ENCODE measurements around the gene AADAT.
"Not testable (repeated sequence)": the region's sequence is repeated elsewhere in the genome, so short reads cannot be mapped to it uniquely, and the experiment has no call there.

Gene AADAT

DNA sequence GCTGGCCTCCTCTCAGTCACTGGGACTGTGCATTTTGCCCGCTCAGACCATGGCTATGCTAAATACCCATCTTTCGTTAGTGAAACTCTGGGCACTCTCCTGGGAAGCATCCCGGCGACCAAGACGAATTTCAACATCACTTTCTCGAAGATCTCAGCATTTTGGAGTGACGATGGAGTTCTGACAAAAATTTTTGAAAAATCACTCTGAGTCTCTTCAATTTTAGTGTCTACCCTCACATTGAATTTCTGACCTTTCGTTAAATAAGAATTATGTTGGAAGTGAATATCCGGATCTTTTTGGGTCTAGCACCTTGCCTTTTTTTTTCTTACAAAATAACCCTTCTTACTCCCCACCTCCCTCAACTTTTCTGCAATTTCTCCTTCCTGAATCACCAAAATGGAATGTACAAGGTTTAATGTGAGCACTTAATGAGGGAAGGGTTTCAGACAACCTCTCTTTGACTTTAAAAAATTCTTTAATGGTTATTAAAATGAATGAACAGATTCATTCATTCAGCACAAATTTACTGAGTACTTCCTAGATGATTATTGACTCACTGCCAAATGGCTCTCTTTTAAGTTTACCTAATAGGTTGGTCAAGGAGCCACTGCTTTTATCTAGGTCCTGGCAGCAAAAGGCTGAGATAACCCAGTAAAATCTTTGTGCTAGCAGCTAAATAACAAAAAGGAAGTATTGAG, 746 bp upstream of the AADAT start:
- no peak for DNase-seq (ENCODE audit: low spot score)

DNA sequence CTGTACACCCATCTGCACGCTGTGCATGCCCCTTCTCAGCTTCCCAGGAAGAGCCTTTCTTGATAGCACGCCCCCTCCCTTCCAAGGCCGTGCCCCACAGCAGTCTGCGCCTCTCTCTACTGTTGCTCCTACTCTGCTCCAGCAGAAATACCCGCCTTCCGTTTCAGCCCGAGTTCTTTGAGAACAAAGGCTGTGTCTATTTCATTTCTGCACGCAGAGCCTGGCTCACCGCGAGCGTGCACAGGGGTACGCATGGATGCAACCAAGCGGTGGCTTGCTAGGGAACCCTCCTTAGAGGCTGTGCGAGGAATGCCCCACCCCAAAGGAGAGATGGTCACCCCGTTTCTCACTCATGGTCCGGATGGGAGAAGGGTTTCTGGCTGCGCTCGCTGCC, 485 bp downstream of the AADAT start:
- DNase-seq (ENCODE audit: low spot score): no peak

DNA sequence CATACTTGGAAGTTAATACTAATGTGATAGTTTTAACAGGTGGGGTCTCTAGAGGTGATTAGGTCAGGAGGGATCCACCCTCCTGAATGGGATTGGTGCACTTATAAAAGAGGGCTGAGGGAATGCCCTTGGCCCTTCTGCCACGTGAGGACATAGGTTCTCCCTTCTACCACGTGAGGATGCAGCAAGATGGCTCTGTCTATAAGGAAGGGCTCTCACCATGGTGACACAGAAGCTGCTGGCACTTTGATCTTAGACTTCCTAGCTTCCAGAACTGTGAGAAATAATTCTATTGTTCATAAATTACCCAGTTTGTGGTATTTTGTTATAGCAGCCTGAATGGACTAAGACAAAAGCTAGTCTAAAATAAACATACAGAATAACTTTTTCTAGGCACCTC, 1.0 kb downstream of the AADAT start:
- DNase-seq (ENCODE audit: low spot score): no peak

DNA sequence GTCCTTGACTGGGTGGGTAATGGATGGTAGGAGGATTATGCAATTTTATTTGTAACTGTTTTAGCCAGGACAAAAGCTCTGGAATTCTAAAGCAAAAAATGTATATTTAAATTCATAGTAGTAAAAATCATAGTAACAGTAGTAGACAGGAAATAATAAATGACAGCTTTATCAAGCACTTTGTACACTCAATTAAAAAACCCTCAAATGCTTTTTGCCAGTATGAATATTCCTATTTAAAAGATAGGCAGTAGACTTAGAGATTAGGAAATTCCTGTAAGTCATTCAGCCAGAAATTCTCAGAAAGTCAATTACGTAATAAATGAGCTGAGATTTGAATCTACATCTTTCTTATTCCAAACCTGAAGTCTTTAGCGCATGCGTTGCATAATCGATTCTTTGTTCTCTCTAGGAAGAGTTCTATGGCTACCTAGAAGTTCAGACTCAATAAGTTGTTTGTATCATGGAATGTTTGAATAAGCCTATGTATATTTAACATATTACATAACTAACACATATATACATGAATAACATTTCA, 2.5 kb downstream of the AADAT start:
- DNase-seq (ENCODE audit: low spot score): no peak

DNA sequence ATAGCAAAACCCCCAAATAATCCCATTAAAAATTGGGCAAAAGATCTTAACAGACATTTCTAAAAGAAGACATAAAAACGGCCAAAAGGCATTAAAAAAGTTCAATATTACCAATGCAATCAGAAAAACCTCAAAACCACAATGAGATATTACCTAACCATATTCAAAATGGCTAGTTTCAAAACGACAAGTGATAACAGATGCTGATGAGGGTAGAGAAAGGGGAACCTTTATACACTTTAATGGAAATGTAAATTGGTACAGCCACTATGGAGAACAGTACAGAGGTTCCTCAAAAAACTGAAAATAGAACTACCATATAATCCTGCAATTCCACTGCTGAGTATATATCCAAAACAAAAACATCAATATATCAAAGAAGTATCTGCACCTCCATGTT, 6.2 kb downstream of the AADAT start:
- DNase-seq (ENCODE audit: low spot score): no peak

DNA sequence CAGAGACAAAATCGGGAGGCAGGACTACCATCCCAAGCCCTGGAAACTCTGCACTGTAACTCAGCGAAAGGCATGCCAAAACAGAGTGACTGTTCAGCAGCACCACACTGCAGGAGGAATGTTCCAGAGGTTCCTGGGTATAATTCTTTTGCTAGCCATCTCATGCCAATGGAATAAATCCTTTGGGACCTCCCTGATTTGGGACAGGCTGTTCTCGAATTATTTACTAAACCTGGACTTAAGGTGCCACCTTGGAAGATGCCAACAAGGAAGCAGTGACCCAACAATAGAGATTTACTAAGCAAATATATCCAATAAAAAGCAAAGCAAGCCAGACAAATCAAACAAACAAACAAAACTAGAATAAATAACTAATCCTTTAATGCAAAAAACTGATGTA, 9.3 kb downstream of the AADAT start:
- no peak for DNase-seq (ENCODE audit: low spot score)

DNA sequence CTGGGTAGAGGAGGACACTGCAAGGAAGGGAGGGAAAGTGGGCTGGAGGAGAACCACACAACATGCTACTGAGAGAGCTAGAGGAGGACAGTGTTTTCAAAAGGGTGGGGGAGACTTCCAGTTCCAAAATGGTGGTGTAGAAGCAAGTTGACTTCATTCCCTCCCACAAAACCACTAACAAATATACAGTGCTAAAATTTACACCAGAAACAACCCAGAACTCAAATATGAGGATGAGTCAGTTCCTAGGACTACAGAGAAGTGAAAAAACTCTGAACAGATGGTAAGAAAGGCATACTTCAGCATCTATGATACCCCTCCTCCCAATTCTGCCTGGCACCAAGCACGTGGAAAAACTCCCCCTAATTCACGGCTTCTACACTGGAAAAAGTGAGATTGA, 9.8 kb downstream of the AADAT start:
- DNase-seq (ENCODE audit: low spot score): no peak

DNA sequence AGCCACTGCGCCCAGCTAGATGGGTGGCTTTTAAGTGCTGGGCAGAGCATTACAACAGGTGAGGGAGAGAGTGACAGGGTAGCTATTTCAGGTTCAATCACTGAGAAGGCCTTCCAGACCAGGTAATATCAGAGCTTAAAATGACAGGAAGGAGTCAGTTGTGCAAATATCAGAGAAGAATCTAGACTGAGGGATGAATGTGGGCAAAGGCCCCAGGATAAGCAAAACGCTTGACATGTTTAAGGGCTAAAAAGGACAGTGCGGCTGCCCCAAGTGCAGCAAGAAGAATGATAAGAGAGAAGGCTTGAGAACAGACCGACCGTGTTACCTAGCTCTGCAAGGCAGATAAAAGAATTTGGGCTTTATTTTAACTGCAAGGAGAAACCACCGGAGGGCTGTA, 18.6 kb downstream of the AADAT start:
- no peak for DNase-seq (ENCODE audit: low spot score)

DNA sequence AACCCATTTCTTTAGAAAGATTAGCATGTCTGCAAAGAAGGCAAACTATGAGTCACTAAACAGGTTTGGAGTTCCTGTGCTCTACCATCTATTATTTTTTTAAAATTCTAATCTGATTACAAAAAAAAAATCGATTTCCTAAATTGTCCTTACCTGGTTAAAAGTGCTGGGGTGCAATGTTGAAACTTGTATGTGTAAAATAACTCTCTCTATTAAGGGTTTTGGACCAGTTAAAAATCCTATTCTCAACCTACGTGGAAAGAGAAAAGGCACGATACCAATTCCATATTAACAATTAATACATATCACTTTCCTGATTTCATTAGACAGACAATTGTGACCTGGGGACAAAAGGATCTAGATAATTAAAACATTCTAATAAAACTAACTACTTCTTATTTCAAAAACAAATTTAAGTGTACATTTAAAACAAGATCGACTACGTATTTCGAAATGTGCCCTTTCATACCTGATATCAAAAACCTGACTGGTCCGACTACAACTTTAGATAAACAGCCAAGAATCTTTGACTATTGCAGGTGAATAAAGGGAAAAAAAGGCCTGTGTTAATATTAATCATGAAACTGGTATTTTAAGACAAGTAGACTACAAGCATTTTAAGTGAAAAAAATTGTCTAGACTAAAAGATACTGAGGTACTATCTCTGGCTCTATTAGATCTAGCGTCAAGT, 21.2 kb downstream of the AADAT start:
- DNase-seq (ENCODE audit: low spot score): no peak

DNA sequence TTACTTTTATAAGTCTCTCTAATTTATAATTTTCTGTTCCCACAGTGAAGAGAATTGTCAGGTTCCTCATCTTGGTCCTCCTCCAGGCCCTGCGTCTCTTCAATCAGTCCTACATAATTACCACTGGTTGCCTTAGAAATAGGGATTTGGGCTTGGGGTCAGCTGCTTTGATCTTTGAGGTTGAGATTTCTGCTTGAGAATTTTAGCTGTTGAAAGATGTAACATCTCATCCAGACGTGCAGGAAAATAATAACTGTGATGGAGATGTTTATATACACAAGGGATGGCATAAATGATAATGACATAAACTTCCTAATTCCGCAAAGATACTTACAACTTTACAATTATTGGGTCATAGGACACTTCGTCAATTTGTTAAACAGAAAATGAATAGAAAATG, 30.3 kb downstream of the AADAT start:
- no peak for DNase-seq (ENCODE audit: low spot score)

DNA sequence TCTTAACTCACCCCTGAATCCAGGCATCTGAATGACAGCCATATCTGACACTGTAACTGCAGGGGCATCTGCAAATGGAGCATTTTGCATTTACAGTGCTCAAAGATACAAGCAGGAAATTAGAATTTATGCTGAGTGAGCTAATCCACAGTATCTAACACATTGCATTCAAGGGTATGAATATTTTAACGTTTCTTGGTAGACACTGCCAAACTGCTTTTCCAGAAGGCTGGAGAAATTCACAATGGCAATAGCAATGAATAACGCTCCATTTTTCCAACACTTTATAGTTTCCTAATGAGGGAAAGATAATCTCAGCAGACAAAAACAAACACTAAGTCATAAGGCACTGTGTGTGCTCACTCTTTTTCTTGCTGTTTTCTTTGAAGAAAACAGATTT, 30.9 kb downstream of the AADAT start:
- no peak for DNase-seq (ENCODE audit: low spot score)

DNA sequence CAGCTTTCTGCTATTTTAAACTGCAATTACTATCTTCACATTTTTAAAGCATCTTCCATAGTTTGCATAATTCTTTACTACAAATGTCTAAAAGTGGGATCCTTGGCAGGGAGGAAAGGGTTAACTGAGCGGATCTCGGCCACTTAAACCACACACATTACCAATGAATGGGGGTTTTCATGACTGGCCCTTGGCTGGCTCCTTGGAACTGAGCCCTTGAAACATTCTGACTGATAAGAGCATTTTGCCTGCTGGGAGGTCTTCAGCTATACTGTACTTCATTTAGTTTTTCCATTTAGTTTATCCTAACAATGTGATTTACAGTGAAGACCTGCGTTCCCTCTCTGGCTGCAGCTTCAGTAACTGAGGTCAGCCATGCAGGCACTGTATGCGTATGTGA, 31.9 kb downstream of the AADAT start:
- DNase-seq (ENCODE audit: low spot score): no peak

DNA sequence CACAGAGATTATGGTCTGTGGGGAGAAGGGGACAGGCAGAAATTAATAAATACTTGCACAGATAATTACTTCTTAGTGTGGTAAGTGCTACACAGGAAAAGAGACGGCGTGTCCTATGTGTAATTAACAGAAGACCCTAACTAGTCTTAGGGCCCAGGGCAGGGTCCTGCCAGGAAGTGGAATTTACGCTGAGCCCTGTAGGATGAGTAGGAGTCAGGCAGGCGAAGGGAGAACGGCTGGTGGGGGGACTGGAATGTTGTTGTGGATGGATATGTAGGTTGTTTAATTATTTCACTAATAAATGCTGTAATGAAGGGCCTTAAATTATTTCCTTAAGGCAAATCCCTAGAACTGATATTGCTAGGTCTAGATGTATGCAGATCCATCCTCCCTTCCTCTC, 36.8 kb downstream of the AADAT start:
- DNase-seq (ENCODE audit: low spot score): no peak

DNA sequence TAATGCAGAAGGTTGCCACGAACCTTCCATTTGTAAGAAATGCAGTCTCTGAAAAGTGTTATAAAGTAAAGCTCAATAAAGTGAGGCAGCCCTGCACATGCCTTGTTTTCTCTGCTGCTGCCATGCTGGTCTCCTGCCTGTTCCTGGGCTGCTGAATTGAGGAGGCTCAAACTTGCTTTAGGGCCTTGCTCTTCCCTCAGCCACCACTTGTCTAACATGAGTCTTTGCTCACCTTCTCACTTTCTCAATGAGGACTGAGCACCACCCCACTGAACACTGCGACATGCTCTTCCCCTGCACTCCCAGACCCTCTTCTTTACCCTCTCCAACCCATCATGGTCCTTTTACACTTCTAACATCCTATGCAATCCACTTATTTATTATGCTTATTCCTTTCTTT, 38.4 kb downstream of the AADAT start:
- DNase-seq (ENCODE audit: low spot score): no peak

DNA sequence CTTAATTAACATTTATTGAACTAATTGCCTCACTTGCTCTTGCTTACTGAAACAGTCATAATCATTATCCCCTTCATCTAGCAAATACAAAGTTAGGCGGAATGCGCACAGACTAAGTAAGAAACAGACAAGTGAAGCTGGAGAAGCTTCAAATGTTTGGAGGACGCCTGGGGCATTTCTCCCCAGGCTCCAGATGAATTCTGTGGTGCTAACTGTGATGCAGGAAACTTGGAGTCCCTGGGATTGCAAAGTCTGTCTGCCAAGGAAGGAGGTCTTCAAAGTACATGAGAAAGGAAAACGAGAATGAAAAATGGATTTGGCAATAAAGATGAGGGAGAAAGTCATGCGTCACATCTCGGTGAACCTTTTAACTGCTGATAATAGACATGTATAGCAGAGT, 40.0 kb downstream of the AADAT start:
- DNase-seq (ENCODE audit: low spot score): no peak

DNA sequence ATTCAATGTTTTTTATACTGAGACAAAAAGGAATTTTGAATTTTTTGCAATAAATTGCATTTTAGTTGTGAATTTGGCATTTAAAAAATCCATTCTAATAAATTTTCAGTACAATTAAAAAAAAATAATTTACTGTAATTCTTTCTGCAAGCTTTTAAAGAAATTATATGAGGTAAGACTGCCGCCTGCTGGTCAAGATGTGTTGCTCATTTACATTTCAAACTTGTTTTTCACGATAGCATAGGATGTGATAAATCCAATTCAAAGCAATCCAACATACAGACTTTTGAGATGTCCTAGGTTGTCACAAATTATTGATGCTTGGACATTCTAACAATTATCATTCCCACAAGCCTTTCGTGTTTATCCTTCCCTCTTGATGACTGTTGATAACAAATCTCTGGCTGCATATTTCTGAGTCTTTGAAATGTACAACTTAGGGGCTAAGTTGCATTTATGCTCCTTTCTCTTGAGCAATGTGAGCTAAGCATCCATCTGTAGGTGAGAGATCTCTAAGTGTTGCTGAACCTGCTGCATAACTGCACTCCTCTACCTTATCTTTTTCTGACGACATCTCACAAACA, 41.9 kb downstream of the AADAT start:
- DNase-seq (ENCODE audit: low spot score): peak; percentile 75

DNA sequence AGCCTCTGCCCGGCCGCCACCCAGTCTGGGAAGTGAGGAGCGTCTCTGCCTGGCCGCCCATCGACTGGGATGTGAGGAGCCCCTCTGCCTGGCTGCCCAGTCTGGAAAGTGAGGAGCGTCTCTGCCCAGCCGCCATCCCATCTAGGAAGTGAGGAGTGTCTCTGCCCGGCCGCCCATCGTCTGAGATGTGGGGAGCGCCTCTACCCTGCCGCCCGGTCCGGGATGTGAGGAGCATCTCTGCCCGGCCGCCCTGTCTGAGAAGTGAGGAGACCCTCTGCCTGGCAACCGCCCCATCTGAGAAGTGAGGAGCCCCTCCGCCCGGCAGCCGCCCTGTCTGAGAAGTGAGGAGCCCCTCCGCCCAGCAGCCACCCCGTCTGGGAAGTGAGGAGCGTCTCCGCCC, 43.6 kb downstream of the AADAT start:
- not testable (repeated sequence) for DNase-seq (ENCODE audit: low spot score)

DNA sequence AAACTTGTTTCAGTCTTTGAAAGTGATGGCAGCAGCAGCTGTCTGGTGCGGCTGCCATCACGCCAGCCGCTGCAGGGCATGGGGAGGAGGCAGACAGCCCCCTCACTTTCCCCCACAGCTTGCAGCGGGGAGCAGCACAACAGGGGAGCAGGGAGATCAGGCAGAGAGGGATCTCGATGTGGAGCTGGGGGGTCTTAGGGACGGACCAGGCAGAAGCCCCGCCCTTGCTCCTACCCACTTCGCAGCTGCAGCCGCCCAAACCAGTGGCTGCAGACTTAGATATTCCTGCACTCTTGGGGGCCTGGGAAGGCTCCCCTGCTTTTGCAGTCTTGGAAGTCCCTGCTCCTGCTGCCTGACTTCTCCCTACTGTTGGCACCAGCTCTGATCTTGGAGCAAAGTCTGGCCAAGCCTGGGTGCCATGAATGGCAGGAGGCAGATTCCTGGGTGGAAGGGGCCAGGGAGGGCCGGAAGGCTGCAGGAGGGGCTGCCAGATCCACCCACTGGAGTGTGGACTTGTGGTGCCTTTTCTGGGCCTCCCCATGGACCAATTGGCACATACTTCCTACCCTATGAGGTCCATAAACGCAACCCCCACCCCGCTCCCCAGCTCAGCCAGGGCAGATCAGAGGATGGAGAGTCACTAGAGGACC, 49.6 kb downstream of the AADAT start:
- DNase-seq (ENCODE audit: low spot score): no peak

DNA sequence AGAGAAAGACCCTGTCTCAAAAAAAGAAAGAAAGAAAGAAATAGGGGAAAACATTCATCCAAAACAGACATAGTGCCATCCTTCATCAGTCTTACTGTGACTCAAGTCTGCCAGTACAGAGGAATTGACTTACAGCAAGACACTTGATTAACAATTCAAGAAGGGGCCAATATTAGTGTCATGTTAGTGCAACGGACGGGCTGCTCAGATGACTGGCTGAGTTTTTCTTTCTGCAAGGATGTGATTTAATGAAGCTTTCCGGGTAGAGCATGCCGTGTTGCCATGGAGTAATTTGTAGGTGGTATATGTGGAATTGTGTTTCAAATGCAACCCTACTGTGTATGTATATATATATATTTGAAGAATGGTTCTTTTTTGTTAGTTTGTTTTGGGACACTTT, 51.0 kb downstream of the AADAT start:
- no peak for DNase-seq (ENCODE audit: low spot score)

DNA sequence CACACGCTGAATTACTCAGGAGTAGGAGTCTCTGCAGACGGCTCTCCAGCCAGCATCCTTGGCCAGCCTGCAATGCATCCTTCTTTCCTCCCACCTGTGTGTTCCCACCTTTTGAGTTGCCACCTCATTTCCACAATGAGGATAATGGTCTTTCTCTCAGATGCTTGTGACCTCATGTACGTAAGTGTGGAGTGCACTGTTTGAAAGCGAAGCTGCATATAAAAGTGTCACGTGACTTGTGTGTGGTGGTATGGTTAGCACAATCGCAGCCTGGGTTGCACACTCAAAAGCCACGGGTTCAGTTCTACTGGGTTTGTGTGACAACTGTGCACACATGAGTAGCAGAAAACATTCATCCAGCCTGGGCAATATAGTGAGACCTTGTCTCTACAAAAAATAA, 51.5 kb downstream of the AADAT start:
- no peak for DNase-seq (ENCODE audit: low spot score)

DNA sequence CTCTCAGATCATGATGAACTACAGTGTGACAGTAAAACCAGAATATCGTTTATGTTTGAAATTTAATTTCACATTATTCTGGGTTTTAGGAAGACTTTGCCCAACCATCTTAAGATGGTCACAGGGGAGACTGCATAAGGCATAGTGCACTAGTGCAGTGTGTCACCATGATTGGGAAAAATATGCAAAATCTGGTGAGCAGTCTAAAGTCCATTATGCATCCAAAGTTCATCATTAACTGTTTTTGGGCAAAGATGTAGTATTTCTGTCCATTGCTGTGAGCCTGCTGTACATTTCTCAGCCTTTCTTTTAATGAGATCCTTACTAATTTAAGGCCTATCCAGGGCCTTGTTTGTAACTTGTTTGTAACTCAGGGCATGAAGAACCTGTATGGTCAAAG, 52.3 kb downstream of the AADAT start:
- DNase-seq (ENCODE audit: low spot score): no peak

DNA sequence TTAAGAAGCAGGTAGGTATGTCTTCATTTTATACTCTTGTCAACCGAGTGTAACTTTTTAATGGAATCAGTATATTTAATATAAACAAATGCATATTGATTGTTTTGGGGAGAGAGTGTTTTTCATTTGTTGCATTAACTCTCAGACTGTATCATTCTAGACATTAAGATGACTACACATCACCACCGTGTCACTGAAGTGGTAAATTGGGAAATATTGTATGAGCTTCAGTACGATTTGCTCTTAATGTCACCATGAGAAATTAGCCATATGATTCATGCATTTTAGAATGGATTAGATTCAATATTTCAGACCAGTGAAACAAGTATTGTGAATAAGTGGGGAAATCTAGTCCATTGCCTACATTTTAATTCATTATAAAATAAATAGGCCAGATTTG, 53.9 kb downstream of the AADAT start:
- no peak for DNase-seq (ENCODE audit: low spot score)

DNA sequence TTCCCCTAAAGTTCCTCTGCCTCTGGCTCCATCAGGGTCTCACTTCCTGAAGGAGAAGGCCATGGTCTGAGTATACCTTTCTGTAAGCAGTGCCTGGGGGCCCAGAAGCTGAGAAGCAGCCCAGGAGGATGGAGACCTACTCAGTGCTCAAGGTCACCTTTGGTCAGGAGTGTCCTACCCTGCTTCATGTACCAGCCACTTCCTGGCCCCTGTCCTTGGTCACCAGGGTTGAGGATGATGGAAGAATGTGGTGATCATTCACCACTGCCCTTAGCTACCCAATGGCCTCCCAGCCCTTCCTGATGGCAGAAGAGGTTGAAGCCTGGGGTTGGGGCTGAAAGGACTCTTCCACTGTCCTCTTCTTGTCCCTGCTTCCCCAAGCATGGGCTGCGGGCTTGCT, 54.5 kb downstream of the AADAT start:
- no peak for DNase-seq (ENCODE audit: low spot score)

All from NAMALWA (cell line).